RKO (cell line): ENCODE data around the gene CTAGE6.
"Not testable (repeated sequence)": the region's sequence is repeated elsewhere in the genome, so short reads cannot be mapped to it uniquely, and the experiment has no call there.

Source experiments
- DNase-seq: peaks from one replicate; pipeline ENCODE4 v3.0.0-alpha.2; 2016; ENCODE audit warnings: low spot score

Gene CTAGE6, protein sequence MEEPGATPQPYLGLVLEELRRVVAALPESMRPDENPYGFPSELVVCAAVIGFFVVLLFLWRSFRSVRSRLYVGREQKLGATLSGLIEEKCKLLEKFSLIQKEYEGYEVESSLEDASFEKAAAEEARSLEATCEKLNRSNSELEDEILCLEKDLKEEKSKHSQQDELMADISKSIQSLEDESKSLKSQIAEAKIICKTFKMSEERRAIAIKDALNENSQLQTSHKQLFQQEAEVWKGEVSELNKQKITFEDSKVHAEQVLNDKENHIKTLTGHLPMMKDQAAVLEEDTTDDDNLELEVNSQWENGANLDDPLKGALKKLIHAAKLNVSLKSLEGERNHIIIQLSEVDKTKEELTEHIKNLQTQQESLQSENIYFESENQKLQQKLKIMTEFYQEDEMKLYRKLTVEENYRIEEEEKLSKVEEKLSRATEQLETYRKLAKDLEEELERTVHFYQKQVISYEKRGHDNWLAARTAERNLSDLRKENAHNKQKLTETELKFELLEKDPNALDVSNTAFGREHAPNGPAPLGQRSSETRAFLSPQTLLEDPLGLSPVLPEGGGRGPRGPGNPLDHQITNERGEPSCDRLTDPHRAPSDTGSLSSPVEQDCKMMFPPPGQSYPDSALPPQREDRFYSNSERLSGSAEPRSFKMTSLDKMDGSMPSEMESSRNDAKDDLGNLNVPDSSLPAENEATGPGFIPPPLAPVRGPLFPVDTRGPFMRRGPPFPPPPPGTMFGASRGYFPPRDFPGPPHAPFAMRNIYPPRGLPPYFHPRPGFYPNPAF

DNA sequence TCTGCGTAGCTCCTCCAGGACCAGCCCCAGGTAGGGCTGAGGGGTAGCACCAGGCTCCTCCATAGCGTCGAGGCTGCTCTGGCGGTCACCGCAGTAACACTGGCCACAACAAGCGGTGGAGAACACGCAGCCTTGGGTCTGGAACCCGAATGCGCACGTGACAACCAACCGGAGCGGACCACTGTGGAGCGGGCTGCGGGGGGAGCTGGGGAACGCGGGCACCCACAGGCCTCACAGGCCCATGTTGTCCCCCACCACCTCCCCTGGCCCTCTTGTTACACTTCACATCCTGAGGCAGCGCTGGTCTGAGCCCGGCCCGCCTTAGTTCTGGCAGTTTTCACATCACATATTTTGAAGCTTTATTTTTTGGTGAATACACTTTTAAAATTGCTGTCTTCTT, at the start of gene CTAGE6:
Gene CTAGE6 (minus strand): TSS at position 101 of the 400 bp plus-strand sequence. CDS start 38 bp downstream, at position 63.
- DNase-seq, result not testable (repeated sequence)

DNA sequence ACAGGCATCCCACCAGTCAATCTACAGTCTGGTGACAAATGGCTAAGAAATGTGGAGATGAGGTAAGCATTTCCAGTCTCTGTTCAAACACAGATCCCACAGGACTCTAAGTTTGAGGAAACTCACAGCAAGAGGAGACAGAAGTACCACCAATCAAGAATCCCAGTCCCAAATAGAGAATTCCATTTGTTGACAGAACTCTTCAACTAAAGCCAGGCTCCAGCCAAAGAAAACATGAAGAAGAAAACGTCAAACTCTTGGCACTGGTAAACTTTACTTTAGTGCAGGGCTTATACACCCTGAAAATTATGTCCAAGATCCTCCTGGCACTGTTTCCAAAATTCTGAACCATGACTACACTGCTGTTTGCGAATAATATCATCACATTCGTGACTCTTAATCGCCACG, 49.2 kb upstream of the CTAGE6 start:
- not testable (repeated sequence) for DNase-seq

DNA sequence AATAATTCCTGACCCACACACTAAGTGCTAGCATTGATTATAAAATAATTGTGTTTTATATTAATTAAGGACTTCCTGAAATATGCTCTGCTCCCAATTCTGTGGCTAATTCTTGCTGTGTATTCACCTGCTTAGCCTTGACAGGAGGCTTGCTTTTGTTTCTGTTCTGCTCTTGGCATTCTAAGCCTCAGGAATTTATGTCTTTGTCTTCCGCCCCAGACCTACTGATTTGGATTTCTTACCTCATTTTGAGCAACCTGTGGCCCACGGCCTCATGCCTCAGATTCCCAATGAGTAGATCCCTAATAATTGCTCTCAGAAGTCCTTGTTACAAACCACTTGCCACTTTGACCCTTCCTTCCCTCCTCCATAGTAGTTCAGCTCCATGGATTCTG, 40.4 kb upstream of the CTAGE6 start:
- not testable (repeated sequence) for DNase-seq

DNA sequence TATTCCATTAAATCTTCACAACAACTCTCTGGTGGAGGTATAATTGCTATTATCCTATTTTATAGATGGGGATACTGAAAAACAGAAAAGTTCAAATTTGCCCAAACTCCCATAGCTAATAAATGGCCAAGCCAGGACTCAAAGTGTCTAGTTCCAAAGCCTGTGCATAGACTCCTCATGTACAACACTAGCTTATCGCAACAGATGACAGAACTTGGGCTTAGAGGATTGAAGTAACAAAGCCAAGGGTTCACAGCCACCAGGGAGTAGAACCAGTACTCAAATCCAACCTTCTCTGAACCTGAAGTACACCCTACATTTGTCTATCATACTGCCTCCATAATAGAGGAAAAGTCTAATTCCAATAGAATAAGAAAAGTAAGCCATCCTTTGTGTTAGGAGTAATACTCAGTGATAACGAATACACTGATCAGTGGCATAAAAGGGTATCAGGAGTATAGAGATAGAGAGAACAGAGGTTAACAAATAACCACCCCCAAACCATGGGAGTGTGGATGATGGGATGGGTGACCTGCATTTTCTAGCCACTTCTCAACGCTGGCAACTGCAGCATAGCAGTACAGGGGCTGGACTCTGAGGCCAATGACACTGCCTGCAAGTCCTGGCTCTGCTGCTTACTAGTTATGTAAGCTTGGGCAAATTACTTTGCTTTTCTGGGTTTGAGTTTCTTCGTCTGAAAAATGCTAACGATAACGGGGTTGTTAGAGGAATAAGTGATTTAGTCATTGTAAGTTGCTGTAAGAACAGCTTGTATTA, 39.8 kb upstream of the CTAGE6 start:
- DNase-seq, result not testable (repeated sequence)

DNA sequence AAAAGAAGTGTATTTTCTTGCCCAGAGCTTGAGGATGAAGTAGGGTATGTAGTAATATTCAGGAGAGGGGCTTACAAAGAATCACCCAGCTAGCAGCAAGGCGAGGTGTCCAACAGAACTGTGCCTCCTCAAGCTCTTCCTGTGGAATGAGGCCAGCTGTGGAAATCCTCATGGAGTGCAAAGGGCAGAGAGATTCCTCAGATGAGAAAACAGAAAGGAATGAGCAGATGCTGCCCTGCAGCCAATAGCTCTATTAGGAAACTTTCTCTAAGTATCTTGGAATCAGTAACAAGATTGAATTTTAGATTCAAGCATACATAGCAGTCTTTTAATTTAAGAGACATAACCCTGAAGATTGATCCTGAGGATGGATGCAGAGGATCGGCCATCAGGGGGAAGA, 38.2 kb upstream of the CTAGE6 start:
- DNase-seq, result not testable (repeated sequence)

DNA sequence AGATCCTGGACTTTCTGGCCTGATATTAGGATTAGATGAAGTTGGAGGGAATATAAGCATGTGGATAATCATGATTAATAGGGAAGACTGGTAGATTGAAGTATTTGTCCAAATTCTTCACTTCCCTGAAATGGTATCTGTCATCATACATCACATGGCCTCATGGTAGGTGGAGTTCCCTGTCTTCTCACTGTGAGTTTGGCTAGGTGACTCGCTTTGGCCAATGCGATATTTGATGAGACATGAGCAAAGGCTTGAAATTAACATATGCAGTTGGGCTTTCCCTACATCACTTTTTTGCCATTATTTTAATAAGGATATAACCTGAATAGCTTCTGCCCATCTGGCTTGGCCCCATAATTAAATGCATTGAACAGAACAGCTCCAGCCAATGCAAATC, 35.1 kb upstream of the CTAGE6 start:
- not testable (repeated sequence) for DNase-seq

DNA sequence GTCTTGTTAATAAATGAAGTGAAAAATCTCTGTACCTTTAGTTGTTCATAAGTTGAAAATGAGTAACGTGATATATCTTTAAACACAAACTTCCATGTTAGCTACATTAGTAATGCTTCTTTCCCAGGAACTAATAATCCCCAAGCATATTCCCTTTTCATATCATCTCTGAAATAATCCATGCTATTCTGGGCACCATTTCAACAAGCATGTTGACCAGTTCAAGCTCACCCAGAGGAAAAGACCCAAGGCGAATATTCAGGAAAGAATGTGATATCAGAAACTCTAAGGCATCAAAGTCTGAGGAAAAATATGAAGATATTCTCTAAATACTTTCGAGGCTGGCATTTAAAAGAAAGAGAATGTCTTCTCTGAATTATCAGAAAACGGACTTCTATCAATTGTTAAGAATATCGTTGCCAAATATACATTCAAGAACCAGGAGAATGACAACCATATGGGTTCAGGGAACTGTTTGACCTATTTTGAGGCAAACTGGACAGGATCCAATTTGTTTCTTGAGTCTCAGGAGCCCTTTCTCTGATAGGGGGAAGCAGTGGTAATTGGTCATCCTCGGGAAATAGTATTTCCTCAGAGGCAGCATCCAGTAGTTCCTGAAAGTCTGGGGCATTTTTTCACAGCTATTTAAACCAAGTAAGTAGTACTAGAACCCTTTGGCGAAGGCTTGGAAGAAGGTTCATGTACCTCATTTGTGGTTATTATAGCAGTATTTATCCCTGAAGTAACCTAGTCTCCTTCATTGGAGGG, 28.1 kb upstream of the CTAGE6 start:
- DNase-seq, result not testable (repeated sequence)

DNA sequence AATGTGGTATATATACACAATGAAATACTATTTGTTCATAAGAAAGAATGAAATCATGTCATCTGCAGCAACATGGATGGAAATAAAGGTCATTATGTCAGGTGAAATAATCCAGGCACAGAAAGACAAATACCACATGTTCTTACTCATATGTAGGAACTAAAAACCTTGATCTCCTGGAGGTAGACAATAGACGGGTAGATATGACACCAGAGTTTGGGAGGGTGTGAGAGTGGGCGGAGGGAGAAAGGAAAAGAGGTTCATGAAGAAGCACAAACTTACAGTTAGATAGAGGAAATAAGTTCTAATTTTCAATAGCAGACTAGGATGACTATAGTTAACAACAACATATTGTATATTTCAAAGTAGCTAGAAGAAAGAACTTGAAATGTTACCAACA, 22.1 kb upstream of the CTAGE6 start:
- DNase-seq, result not testable (repeated sequence)

DNA sequence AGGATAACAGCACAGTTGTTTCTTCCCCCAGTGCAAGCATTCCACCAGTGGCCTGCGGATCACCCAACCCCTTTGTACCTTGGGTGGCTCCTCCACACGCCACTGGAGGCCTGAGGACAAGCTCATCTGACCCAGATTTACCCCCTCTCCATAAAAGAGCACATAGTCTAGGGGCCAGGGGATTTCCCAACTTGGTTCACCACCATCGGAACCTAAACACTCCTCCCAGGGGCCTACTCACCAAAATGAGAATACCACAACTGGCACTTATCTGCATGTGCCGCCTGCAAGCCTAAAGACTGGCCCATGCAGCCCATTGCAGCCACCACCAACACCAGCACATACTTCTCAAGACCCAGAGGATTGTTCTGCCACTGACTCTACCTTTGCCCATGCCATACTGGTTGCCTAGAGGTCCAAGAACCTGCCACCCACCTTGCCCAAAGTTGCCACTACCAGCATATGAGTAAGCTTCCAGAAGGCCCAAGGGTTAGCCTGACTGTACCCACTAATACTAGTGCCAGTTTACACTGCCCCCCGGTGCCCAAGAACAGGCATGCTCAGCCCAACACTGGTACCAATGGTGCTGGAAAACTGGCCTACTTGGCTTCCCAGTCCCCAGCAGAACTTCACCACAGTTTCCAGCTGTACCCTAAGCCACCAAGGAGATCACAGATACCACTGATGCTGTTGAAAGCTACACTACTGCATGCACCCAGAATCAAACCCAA, 15.4 kb upstream of the CTAGE6 start:
- DNase-seq, result not testable (repeated sequence)

DNA sequence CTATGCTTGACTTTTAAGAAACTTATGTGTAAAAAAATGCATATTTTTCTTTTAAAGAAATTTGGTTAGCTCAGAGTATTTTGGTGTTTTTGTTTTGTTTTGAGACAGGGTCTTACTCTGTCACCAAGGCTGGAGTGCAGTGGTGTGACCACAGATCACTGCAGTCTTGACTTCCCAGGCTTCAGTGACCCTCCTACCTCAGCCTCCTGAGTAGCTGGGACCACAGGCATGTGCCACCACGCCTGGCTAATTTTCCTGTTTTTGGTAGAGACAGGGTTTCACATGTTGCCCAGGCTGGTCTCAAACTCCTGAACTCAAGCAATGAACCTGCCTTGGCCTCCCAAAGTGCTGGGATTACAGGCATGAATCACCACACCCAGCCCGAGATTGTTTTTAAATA, 10.0 kb upstream of the CTAGE6 start:
- DNase-seq, result not testable (repeated sequence)

DNA sequence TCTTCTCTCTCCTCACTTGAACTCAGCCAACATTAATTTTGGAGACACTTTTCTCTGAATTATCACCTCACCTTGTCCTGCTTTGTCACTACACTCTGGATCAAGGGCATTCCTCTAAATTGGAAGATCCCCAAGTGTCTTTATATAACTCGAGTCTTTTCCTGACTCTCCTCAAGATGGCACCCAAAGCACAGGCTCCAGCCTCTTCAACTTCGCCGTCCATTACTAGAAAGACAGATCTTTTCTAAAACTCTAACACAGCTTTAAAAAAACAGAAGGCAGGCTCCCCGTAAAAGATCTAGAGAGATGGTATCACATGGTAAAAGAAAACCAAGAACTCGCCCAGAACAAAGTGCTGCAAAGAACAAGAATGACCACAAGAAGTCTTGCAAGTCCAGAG, 8.2 kb upstream of the CTAGE6 start:
- DNase-seq, result not testable (repeated sequence)

DNA sequence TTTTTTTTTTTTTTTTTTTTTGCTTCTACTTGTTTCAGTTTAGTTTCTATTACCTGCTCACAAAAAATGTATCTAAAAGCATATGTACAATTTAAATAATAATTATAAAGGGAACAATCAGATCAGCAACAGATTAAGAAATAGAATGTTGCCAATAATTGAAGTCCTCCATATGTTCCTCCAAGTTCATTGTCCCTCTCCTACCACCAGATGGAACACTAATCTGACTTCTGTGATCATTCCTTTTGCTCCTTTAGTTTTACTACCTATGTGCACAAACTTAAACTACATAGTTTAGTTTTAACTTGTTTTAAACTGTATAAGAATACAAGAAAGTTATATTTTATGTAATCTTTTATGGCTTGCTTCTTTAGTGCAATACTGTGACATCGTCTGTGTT, 5.6 kb upstream of the CTAGE6 start:
- not testable (repeated sequence) for DNase-seq

DNA sequence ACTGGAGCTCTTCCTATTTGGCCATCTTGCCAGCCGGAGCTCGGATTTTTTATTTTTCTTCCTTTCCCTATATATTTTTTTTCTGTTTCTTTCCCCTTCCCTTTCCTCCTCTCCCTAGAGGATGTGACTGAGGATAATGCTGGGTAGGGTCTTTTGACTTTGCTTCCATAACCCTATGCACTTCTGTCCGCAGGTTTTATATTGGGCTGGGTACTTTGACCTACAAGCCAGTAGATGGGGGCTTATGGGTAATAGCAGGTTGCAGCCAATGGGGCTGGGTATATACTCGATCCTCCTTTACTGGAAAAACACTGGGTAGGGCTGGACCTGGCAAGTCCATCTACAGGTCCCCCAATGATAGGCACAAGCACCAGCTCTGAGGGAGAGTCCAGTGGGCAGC, 12.2 kb downstream of the CTAGE6 start:
- DNase-seq, result not testable (repeated sequence)

DNA sequence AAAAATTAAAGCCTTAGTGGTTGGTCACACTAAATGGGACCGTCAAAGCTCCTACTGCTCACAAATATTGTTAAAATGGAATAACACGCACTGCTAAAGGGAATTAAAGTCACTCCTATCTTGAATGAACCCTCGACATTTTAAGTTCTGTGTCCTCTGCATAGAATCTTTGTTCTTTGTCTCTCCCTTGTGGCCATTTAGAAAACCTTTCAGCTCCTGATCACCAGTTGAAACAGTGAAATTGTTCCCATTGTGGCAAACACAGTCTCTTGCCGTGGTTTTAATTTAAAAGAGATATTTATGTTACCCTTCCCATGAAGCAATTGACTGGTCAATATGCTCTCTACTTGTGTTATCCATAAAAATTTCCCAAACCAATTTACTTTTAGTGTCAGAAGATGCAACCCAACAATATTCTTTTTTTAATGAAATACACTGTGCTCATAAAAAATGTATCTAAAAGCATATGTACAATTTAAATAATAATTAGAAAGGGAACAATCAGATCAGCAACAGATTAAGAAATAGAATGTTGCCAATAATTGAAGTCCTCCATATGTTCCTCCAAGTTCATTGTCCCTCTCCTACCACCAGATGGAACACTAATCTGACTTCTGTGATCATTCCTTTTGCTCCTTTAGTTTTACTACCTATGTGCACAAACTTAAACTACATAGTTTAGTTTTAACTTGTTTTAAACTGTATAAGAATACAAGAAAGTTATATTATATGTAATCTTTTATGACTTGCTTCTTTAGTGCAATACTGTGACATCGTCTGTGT, 20.3 kb downstream of the CTAGE6 start:
- DNase-seq, result peak; percentile 82

DNA sequence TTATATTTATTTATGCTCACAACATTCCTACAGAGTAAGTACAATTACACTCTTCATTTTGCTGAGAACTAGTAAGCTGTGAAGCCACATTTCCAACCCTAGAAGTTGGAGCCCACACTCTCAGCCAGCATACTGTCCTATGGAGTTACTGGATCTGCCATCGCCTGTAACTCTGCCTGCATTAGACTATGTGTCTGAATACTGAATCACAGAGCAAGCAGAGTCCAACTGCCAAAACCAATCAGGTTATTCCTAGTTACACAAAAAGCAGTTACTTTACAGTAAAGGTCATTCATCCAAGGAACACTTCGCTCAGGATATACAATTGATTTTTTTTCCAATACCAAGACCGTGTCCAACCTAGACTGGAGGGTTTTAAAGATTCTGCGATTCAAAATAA, 21.5 kb downstream of the CTAGE6 start:
- DNase-seq, result no peak

DNA sequence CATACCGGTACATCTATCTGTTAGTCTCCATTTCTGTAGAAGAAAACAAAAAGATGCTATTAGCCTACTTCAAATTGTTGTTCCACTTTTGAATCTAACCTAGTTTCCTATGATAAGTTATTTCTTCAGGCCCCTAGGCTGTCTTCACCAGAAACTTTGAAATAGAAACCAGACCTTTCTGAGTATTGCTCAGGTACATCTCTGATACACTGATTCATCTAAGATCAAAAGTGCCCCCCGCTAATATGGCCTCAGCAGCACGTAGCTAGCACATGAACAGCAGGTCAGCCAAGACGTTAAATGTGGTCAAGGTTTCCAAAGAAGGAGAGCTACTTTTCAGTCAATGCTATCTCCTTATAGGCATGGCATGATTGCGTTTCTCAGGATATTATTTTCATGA, 23.6 kb downstream of the CTAGE6 start:
- no peak for DNase-seq

DNA sequence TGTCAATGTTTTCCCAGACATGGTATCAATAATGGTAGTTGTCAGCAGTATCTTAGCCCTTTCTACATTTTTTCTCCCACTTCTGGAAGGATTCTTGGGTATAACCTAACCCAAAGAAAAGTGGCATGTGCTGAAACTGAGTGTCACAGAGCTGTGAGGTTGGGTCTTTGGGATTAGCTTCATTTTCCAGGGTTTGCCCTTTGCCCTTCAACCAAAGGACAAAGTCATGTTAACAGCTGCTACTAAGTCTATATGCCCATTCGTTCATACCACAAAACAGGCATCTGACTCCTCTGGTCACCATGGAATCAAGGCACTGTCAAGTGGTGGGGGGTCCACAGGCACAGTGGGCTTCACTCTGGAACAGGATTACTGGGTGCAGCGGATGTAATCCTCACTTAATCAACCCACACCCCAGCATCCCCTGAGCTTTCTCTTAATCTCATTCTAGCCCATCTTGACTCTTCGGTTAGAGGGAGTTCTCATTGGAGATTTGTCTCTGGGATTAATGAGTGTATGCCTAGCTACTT, 29.1 kb downstream of the CTAGE6 start:
- no peak for DNase-seq

DNA sequence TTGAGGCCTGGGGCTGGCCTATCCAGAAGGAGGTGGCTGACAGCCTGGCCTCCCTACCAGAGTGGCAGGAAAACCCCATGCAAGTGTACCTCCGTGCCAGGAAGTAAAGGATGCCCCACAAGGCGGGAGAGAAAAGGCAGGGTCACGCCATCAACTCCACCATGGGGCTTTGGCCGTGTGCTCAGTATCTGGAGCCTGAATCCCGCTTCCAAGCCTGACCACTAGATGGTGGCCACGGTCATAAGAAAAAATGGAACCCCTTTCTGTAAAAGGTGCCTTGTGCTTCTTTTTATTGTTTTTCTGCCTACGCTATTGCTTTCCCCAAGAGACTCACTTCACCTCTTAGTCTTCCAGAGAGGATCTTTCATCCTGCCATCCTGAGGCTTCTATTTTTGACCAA, 29.9 kb downstream of the CTAGE6 start:
- not testable (repeated sequence) for DNase-seq

DNA sequence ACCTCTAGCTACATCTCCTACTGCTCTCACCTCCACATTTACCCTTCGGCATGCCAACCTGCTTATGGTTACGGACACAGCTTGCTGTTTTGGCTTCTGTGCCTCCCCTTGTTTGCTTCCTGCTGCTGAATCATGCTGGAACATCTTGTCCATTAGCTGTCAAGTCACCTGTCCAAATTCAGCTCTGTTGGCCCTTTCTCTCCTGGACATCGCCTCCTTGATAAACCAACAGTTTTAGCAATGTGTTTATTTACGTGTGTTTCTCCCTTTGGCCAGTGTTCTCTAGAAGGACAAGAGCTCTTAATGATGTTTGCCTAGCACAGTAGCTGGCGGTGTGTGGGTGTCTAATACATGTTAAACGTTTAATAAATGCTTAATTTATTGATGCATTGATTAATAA, 31.4 kb downstream of the CTAGE6 start:
- DNase-seq, result not testable (repeated sequence)

DNA sequence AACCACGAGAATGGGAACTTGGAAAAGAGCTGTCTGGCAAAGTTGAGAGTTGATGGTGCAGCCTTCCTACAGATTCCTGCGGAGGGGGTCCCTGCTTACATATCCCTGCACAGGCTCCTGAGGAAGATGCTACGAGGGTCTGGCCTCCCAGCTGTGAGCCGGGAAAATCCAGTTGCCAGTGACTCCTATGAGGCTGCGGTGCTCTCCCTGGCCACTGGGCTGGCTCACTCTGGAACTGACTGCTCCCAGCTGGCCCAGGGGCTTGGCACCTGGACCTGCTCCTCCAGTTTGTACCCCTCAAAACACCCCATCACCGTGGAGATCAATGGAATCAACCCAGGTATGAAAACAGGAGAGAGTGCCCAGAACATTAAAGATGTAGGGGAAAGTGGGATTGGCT, 37.2 kb downstream of the CTAGE6 start:
- not testable (repeated sequence) for DNase-seq
